ENCODE results near the gene SLC25A24. TPM values are rescaled to one million over a fixed set of nuclear protein-coding genes. Genes with fewer than 3 reads are reported as not detected.
"Not testable (repeated sequence)": the region's sequence is repeated elsewhere in the genome, so short reads cannot be mapped to it uniquely, and the experiment has no call there.

The SLC25A24 gene
- polyA plus RNA-seq, 1 experiment = 50.5 TPM

- DNase-seq (ENCODE audit: low read depth, low spot score) = no peak
- H3K27ac ChIP-seq (ENCODE audit: low read depth, low read length) = no peak overlapping the region
- ChIA-PET POLR2A (interaction anchor here (1.1 kb wide), 1 partner anchor 57 kb away, joined by 4 read pairs; the partner anchor contains the start of gene SLC25A24), CTCF (interaction anchor here (1.1 kb wide), 1 partner anchor 16 kb away, joined by 4 read pairs; no protein-coding TSS in a partner anchor)
- H3K27me3 ChIP-seq (ENCODE audit: control insufficient read depth, insufficient read depth, low read length) = no peaks in the 10 kb centered on the region
- TF ChIP-seq CTCF (IDR thresholded peaks at IDR 0.05; ENCODE audit: low read depth, low read length) = no peak
- no peak overlapping the region for H3K4me3 ChIP-seq (ENCODE audit: low read depth, low read length)
- H3K9me3 ChIP-seq (ENCODE audit: control insufficient read depth, insufficient read depth, low read length) = no peaks in the 10 kb centered on the region
Measured at GRCh38 chr1:108142773-108143394, 57.3 kb downstream of the SLC25A24 start.

- ChIA-PET CTCF (interaction anchor here (1.1 to 2.5 kb wide), 2 partner anchors 15 to 17 kb away, joined by 4 to 21 read pairs; no protein-coding TSS in a partner anchor), POLR2A (interaction anchor here (1.1 kb wide), 1 partner anchor 58 kb away, joined by 4 read pairs; the partner anchor contains the start of gene SLC25A24)
- H3K27me3 ChIP-seq (ENCODE audit: control insufficient read depth, insufficient read depth, low read length) = no peaks in the 10 kb centered on the region
- H3K27ac ChIP-seq (ENCODE audit: low read depth, low read length) = no peak overlapping the region
- no peak for DNase-seq (ENCODE audit: low read depth, low spot score)
- TF ChIP-seq CTCF (IDR thresholded peaks at IDR 0.05; ENCODE audit: low read depth, low read length) = no peak
- no peaks in the 10 kb centered on the region for H3K9me3 ChIP-seq (ENCODE audit: control insufficient read depth, insufficient read depth, low read length)
- no peak overlapping the region for H3K4me3 ChIP-seq (ENCODE audit: low read depth, low read length)
Measured at GRCh38 chr1:108142258-108142657, 57.9 kb downstream of the SLC25A24 start.

GRCh38 chr1:108141621-108142020 lies 58.5 kb downstream of the SLC25A24 start:
- CTCF ChIA-PET = interaction anchor here (1.1 to 2.5 kb wide), 4 partner anchors 15 to 359 kb away, joined by 4 to 21 read pairs (median 8); no protein-coding TSS in a partner anchor
- no peak overlapping the region for H3K27ac ChIP-seq (ENCODE audit: low read depth, low read length)
- no peak for DNase-seq (ENCODE audit: low read depth, low spot score)

GRCh38 chr1:108140936-108141335 lies 59.2 kb downstream of the SLC25A24 start:
- ChIA-PET CTCF (interaction anchor here (0.7 to 2.5 kb wide), 4 partner anchors 14 to 745 kb away, joined by 4 to 21 read pairs (median 8); no protein-coding TSS in a partner anchor), POLR2A (no interaction called here)
- H3K27ac ChIP-seq (ENCODE audit: low read depth, low read length) = no peak overlapping the region
- no peak for DNase-seq (ENCODE audit: low read depth, low spot score)
- H3K9me3 ChIP-seq (ENCODE audit: control insufficient read depth, insufficient read depth, low read length) = no peaks in the 10 kb centered on the region
- H3K4me3 ChIP-seq (ENCODE audit: low read depth, low read length) = no peak overlapping the region
- no peaks in the 10 kb centered on the region for H3K27me3 ChIP-seq (ENCODE audit: control insufficient read depth, insufficient read depth, low read length)
- TF ChIP-seq CTCF (IDR thresholded peaks at IDR 0.05; ENCODE audit: low read depth, low read length) = no peak

More at GRCh38 chr1:108141621-108142020, 58.5 kb downstream of the SLC25A24 start:
- Histone ChIP-seq H3K27me3 (ENCODE audit: control insufficient read depth, insufficient read depth, low read length) (no peaks in the 10 kb centered on the region), H3K4me3 (ENCODE audit: low read depth, low read length) (no peak overlapping the region), H3K9me3 (ENCODE audit: control insufficient read depth, insufficient read depth, low read length) (no peaks in the 10 kb centered on the region)
- POLR2A ChIA-PET = interaction anchor here (1.1 kb wide), 1 partner anchor 59 kb away, joined by 4 read pairs; the partner anchor contains the start of gene SLC25A24
- no peak for TF ChIP-seq CTCF (IDR thresholded peaks at IDR 0.05; ENCODE audit: low read depth, low read length)

- TF ChIP-seq CTCF (IDR thresholded peaks at IDR 0.05; ENCODE audit: low read depth, low read length) = no peak
- Histone ChIP-seq H3K27me3 (ENCODE audit: control insufficient read depth, insufficient read depth, low read length) (no peaks in the 10 kb centered on the region), H3K27ac (ENCODE audit: low read depth, low read length) (no peak overlapping the region), H3K4me3 (ENCODE audit: low read depth, low read length) (no peak overlapping the region), H3K9me3 (ENCODE audit: control insufficient read depth, insufficient read depth, low read length) (no peaks in the 10 kb centered on the region)
- no peak for DNase-seq (ENCODE audit: low read depth, low spot score)
- ChIA-PET CTCF (interaction anchor here (0.7 to 2.5 kb wide), 3 partner anchors 13 to 746 kb away, joined by 4 to 21 read pairs (median 11); no protein-coding TSS in a partner anchor), POLR2A (no interaction called here)
Measured at GRCh38 chr1:108140177-108140576, 60.0 kb downstream of the SLC25A24 start.

GRCh38 chr1:108139555-108139954 lies 60.6 kb downstream of the SLC25A24 start:
- not testable (repeated sequence) for H3K4me3 ChIP-seq (ENCODE audit: low read depth, low read length); H3K27me3 ChIP-seq (ENCODE audit: control insufficient read depth, insufficient read depth, low read length); H3K27ac ChIP-seq (ENCODE audit: low read depth, low read length); DNase-seq (ENCODE audit: low read depth, low spot score); H3K9me3 ChIP-seq (ENCODE audit: control insufficient read depth, insufficient read depth, low read length)
- ChIA-PET POLR2A (interaction anchor here (0.6 kb wide), 1 partner anchor 62 kb away, joined by 7 read pairs; no protein-coding TSS in a partner anchor), CTCF (interaction anchor here (2.9 kb wide), 1 partner anchor 14 kb away, joined by 26 read pairs; no protein-coding TSS in a partner anchor)

- POLR2A ChIA-PET; H3K4me3 ChIP-seq (ENCODE audit: low read depth, low read length); H3K27ac ChIP-seq (ENCODE audit: low read depth, low read length); DNase-seq (ENCODE audit: low read depth, low spot score); H3K27me3 ChIP-seq (ENCODE audit: control insufficient read depth, insufficient read depth, low read length); H3K9me3 ChIP-seq (ENCODE audit: control insufficient read depth, insufficient read depth, low read length): not testable (repeated sequence)
- CTCF ChIA-PET = interaction anchor here (2.1 kb wide), 1 partner anchor 8 kb away, joined by 18 read pairs; no protein-coding TSS in a partner anchor
Measured at GRCh38 chr1:108133148-108133547, 67.0 kb downstream of the SLC25A24 start.

Measured in AG04450 (cell line).